Measurements from ENCODE around the gene ZNF774.

ZNF774 gene

DNA sequence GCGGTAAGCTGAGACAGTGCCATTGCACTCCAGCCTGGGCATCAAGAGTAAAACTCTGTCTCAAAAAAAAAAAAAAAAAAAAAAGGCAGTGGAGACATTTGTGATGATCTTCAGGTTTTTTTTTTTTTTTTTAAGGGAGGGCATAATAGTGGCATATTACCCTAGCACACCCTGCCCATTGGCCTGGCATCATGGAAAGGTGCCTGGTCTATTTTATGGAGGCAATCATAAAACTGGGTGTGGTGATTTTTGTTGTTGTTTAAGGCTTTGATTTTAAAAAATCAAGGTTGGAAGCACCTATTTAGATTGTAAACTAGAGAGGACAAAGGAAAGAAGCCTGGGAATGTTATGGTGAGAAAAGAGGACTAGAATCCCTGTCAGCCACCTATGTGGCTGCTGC lies 42.0 kb downstream of the ZNF774 start:
- H3K4me3 ChIP-seq (ENCODE audit: low read depth in 1 of 2, low read length in 2 of 2): no peak overlapping the region
- no peak overlapping the region for H3K9ac ChIP-seq (ENCODE audit: low read length)
- H3K4me1 ChIP-seq (ENCODE audit: insufficient read depth, low read length): peaks cover 72% of the 10 kb centered on the region
- no peaks in the 10 kb centered on the region for H3K27me3 ChIP-seq (ENCODE audit: control insufficient read depth in 1 of 2, insufficient read depth in 2 of 2, low read length in 2 of 2)
- peaks cover 15% of the 10 kb centered on the region for H3K36me3 ChIP-seq (ENCODE audit: insufficient read depth, low read length)
- no peaks in the 10 kb centered on the region for H3K9me3 ChIP-seq (ENCODE audit: low read length)
- no peak overlapping the region for H3K27ac ChIP-seq (ENCODE audit: low read depth, low read length)

DNA sequence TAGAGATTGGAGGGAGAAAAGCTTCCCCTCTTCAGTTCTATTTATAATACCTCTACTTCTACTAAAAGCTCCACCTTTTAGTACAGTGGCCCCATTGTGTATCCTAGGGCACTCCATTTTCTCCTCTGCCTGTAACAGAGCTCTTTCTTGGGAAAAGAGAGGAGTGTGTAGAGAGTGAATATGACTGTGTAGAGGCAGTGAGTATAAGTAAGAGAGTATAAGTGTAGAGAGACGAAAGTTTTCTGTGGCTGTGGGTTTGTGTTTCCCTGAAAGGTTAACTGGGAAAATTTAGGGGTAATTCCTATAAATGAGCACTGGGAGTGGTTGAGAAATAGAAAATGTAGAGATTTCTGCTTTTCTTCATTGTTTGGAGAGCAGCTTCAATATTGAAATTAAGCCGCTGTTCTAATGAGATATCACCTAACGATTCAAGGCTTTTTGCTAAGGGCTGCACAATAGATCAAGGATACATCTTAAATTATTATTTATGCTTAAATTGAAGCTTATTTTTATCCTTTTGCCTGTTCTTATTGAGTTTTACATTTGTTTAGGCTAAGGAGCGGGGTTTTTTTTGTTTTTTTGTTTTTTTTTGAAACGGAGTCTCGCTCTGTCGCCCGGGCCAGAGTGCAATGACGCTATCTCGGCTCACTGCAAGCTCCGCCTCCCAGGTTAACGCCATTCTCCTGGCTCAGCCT lies 42.8 kb downstream of the ZNF774 start:
- Histone ChIP-seq H3K27me3 (ENCODE audit: control insufficient read depth in 1 of 2, insufficient read depth in 2 of 2, low read length in 2 of 2) (no peaks in the 10 kb centered on the region), H3K36me3 (ENCODE audit: insufficient read depth, low read length) (peaks cover 15% of the 10 kb centered on the region), H3K4me1 (ENCODE audit: insufficient read depth, low read length) (peaks cover 75% of the 10 kb centered on the region), H3K9ac (ENCODE audit: low read length) (no peak overlapping the region), H3K4me3 (ENCODE audit: low read depth in 1 of 2, low read length in 2 of 2) (no peak overlapping the region), H3K27ac (ENCODE audit: low read depth, low read length) (no peak overlapping the region), H3K9me3 (ENCODE audit: low read length) (no peaks in the 10 kb centered on the region)

DNA sequence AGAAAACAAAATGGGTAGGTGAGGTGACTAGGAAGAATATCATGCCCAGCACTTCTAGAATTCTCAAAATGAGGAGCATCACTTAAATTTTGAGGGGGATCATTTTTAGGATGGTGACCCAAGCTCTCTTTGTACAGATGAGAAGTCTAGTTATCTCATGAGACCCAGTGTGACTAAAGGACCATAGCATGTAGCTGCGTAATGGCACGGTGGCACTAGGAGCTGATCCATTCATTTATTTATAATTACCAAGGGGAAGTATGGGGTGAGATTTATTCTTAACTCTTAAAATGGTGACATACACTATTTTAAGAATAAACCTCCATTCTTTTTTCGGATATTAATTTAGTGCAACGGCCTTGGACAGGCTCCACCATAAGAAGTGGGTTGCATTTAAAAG lies 44.2 kb downstream of the ZNF774 start:
- H3K9ac ChIP-seq (ENCODE audit: low read length): no peak overlapping the region
- no peaks in the 10 kb centered on the region for H3K27me3 ChIP-seq (ENCODE audit: control insufficient read depth in 1 of 2, insufficient read depth in 2 of 2, low read length in 2 of 2)
- H3K27ac ChIP-seq (ENCODE audit: low read depth, low read length): no peak overlapping the region
- H3K4me3 ChIP-seq (ENCODE audit: low read depth in 1 of 2, low read length in 2 of 2): no peak overlapping the region
- peaks cover 72% of the 10 kb centered on the region for H3K4me1 ChIP-seq (ENCODE audit: insufficient read depth, low read length)
- no peaks in the 10 kb centered on the region for H3K9me3 ChIP-seq (ENCODE audit: low read length)
- H3K36me3 ChIP-seq (ENCODE audit: insufficient read depth, low read length): peaks cover 7% of the 10 kb centered on the region

DNA sequence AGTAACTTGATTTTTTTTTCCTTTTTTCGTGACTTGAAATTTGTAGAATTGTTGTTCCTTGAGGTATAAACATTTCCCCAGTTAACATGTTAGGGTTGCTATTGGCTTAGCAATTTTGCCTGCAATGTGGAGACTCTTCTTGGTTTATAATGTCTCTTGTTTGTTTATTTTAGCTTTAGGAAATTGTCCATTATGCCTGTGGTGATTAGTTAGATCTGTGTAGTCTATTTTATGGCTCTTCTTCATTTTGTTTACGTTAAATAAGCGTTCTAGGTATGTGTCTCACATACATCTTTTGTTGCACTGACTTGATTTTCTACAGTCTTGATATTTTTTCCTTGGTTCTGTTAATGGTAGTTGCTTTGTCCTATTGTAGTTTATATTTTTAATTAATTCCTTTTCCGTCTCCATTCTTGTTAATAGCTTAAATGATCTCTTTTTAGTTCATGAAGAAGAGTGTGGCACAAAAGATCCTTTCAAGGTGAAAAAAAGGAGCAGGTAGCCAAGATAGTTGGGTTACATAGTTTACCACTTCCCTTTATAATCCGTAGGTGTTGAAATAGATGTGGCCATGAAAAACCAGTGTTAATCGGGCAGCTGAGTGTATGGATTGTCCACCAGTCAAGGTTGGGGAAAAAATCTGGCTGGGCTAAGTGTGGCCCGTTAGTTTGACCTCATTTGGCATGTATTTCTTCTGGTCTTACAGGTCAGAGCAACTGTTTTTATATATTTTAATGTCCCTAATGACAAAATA lies 48.1 kb downstream of the ZNF774 start:
- Histone ChIP-seq H3K36me3 (ENCODE audit: insufficient read depth, low read length) (peaks cover 3% of the 10 kb centered on the region), H3K27me3 (ENCODE audit: control insufficient read depth in 1 of 2, insufficient read depth in 2 of 2, low read length in 2 of 2) (no peaks in the 10 kb centered on the region), H3K27ac (ENCODE audit: low read depth, low read length) (peak overlapping the region; percentile 90), H3K9ac (ENCODE audit: low read length) (no peak overlapping the region), H3K4me1 (ENCODE audit: insufficient read depth, low read length) (peaks cover 65% of the 10 kb centered on the region), H3K9me3 (ENCODE audit: low read length) (no peaks in the 10 kb centered on the region), H3K4me3 (ENCODE audit: low read depth in 1 of 2, low read length in 2 of 2) (peak overlapping the region; percentile 5 to 39)

DNA sequence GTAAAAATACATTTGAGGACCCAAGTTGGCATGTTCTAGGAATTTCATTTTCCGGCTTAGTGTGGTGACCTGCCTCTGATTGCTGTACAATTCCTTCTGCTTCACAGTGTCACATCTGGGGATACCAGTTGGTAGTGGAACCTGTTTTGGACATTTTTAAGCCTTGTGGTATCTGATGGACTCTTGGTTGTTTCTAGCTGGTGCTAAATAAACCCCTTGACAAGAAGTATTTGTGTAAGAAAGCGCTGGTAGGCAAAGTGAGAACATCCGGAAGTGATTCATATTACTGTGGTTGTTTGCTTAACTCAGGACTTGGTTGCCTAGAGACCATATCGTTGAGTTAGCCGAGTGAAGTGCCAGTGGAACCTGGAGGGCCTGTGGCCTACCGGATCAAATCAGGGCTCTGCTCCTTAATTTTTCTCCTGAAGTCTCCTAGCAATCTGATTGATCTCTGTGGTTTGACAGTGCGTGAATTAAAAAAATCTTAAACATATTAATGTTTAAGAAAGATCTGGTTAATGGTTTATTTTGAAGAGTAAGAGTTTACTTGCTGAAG lies 48.8 kb downstream of the ZNF774 start:
- peak overlapping the region; percentile 90 for H3K27ac ChIP-seq (ENCODE audit: low read depth, low read length)
- H3K4me1 ChIP-seq (ENCODE audit: insufficient read depth, low read length): peaks cover 68% of the 10 kb centered on the region
- peak overlapping the region; percentile 5 for H3K9ac ChIP-seq (ENCODE audit: low read length)
- no peaks in the 10 kb centered on the region for H3K36me3 ChIP-seq (ENCODE audit: insufficient read depth, low read length)
- H3K4me3 ChIP-seq (ENCODE audit: low read depth in 1 of 2, low read length in 2 of 2): peak overlapping the region; percentile 5 to 39
- H3K27me3 ChIP-seq (ENCODE audit: control insufficient read depth in 1 of 2, insufficient read depth in 2 of 2, low read length in 2 of 2): no peaks in the 10 kb centered on the region
- no peaks in the 10 kb centered on the region for H3K9me3 ChIP-seq (ENCODE audit: low read length)

DNA sequence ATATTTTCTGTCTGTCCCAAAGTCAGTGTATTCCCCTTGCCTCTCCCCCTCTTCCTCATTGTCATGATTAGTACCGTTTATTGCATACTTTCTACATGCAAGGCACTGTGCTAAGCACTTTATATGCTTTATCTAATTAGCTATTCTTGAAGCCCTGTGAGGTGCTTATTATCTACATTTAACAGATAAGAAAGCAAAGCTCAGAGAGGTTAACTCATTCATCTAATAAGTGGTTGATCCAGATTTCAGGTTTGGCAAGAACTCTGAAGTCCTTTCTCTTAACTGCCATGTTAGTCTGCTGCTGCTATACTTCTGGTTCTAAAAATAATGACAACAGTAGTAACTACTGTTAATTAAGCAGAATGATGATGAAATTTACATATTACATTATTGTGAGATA lies 49.4 kb downstream of the ZNF774 start:
- Histone ChIP-seq H3K9ac (ENCODE audit: low read length) (peak overlapping the region; percentile 5), H3K27ac (ENCODE audit: low read depth, low read length) (peak overlapping the region; percentile 54), H3K36me3 (ENCODE audit: insufficient read depth, low read length) (no peaks in the 10 kb centered on the region), H3K27me3 (ENCODE audit: control insufficient read depth in 1 of 2, insufficient read depth in 2 of 2, low read length in 2 of 2) (no peaks in the 10 kb centered on the region), H3K9me3 (ENCODE audit: low read length) (no peaks in the 10 kb centered on the region), H3K4me1 (ENCODE audit: insufficient read depth, low read length) (peaks cover 70% of the 10 kb centered on the region), H3K4me3 (ENCODE audit: low read depth in 1 of 2, low read length in 2 of 2) (no peak overlapping the region)

DNA sequence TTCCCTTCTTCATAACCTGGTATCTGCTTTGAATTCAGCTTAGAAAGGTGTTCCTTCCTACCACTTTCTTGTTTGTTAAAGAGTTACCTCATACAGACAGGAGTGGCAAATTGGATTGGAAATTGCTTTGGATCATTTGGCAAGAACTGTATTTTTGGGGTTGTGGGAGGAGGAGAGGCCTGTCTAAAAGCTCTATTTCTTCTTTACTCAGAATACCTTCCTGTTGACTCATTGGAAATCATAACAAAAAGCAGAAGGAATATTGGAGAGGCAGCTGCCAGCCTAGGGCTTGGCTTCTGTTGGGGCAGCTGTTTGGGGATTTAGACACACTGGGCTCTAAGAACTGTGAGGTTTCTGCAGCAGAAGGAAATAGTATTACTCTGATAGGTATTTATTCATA lies 50.1 kb downstream of the ZNF774 start:
- H3K4me3 ChIP-seq (ENCODE audit: low read depth in 1 of 2, low read length in 2 of 2): no peak overlapping the region
- H3K27ac ChIP-seq (ENCODE audit: low read depth, low read length): peak overlapping the region; percentile 54
- peaks cover 74% of the 10 kb centered on the region for H3K4me1 ChIP-seq (ENCODE audit: insufficient read depth, low read length)
- H3K9ac ChIP-seq (ENCODE audit: low read length): no peak overlapping the region
- no peaks in the 10 kb centered on the region for H3K27me3 ChIP-seq (ENCODE audit: control insufficient read depth in 1 of 2, insufficient read depth in 2 of 2, low read length in 2 of 2)
- H3K36me3 ChIP-seq (ENCODE audit: insufficient read depth, low read length): no peaks in the 10 kb centered on the region
- H3K9me3 ChIP-seq (ENCODE audit: low read length): no peaks in the 10 kb centered on the region

DNA sequence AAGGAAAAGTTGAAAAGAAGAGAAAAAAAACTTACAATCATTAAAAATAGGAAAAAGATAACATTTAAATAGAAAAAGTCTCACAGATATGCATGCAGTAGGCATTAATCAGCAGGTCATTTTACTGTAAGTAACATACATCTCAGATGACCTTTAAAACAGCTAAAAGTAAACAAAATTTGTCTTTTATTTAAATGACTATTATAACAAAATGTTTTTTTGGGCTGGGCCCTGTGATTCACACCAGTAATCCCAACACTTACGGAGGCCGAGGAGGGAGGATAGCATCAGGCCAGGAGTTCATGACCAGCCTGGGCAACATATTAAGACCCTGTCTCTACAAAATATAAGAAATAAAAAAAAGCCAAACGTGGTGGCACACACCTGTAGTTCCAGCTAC lies 50.7 kb downstream of the ZNF774 start:
- Histone ChIP-seq H3K4me1 (ENCODE audit: insufficient read depth, low read length) (peaks cover 78% of the 10 kb centered on the region), H3K4me3 (ENCODE audit: low read depth in 1 of 2, low read length in 2 of 2) (no peak overlapping the region), H3K27ac (ENCODE audit: low read depth, low read length) (peak overlapping the region; percentile 54), H3K27me3 (ENCODE audit: control insufficient read depth in 1 of 2, insufficient read depth in 2 of 2, low read length in 2 of 2) (no peaks in the 10 kb centered on the region), H3K36me3 (ENCODE audit: insufficient read depth, low read length) (no peaks in the 10 kb centered on the region), H3K9ac (ENCODE audit: low read length) (no peak overlapping the region), H3K9me3 (ENCODE audit: low read length) (no peaks in the 10 kb centered on the region)

DNA sequence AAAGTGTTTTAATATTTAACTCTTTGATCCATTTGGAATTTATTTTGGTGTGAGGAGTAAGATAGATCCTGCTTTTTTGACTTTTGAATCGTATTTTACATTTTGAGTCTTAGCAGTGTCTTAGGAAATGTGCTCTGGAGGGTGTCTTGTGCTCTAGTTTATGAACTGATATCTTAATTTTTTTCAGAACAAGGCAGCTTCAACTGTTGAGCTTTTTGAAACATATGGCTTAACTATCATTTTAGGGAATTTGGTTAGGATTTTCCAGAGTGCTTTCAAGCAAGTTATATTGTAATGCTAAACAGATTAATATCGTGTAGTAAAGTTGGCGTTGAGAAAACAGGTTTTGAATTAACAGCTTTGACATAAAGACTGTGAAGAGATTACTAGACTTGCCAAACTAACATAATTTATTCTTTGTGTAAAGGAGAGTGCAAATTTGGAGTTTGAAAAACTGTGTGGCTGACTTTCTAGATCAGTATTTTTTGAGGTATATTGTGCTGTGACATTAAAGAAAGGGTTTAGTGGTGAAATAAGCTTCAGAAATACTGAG lies 53.0 kb downstream of the ZNF774 start:
- no peak overlapping the region for H3K9ac ChIP-seq (ENCODE audit: low read length)
- H3K27ac ChIP-seq (ENCODE audit: low read depth, low read length): peak overlapping the region; percentile 19
- H3K4me1 ChIP-seq (ENCODE audit: insufficient read depth, low read length): peaks cover 69% of the 10 kb centered on the region
- H3K9me3 ChIP-seq (ENCODE audit: low read length): no peaks in the 10 kb centered on the region
- H3K27me3 ChIP-seq (ENCODE audit: control insufficient read depth in 1 of 2, insufficient read depth in 2 of 2, low read length in 2 of 2): no peaks in the 10 kb centered on the region
- no peaks in the 10 kb centered on the region for H3K36me3 ChIP-seq (ENCODE audit: insufficient read depth, low read length)
- H3K4me3 ChIP-seq (ENCODE audit: low read depth in 1 of 2, low read length in 2 of 2): no peak overlapping the region

DNA sequence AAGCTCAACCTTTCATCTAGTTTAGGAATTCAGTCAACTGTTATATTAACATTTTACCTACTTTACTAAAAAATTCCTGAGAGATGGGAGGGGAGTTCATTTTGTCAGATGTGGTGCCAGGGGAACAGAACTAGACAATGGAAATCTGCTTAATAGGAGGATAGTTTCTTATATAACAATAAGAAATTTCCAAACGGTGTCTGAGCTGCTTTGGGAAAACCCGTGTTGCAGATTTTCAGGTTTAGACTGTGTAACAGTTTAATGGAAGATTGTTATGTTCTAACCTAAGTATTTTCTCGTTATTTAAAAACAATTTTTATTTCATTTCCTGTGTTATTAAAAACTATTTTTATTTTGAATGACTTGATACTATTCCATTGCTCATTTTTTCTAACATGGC lies 55.3 kb downstream of the ZNF774 start:
- Histone ChIP-seq H3K9ac (ENCODE audit: low read length) (no peak overlapping the region), H3K9me3 (ENCODE audit: low read length) (no peaks in the 10 kb centered on the region), H3K27me3 (ENCODE audit: control insufficient read depth in 1 of 2, insufficient read depth in 2 of 2, low read length in 2 of 2) (no peaks in the 10 kb centered on the region), H3K27ac (ENCODE audit: low read depth, low read length) (no peak overlapping the region), H3K4me1 (ENCODE audit: insufficient read depth, low read length) (peaks cover 58% of the 10 kb centered on the region), H3K4me3 (ENCODE audit: low read depth in 1 of 2, low read length in 2 of 2) (no peak overlapping the region), H3K36me3 (ENCODE audit: insufficient read depth, low read length) (no peaks in the 10 kb centered on the region)

DNA sequence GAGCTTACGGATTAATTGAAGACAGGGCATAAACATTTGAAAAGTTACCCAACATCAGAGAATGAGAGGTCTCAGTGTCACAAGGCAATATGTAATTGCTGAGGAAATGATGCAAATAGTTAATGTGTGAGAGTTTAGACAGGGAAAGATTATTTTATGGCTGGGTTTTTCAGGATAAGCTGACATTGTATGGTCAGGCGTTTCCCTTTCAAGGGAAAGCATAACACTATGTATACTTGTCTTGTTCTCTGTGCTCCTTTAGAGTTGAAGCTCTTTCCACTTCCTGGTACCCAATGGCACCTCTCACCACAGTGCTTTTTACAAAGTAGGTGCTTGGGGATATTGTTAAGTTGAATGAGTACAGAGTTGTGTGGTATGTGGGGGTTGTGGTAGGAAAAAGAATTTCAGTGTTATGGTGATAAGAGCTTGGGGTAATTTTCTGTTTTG lies 55.8 kb downstream of the ZNF774 start:
- Histone ChIP-seq H3K36me3 (ENCODE audit: insufficient read depth, low read length) (no peaks in the 10 kb centered on the region), H3K9ac (ENCODE audit: low read length) (no peak overlapping the region), H3K27ac (ENCODE audit: low read depth, low read length) (no peak overlapping the region), H3K9me3 (ENCODE audit: low read length) (no peaks in the 10 kb centered on the region), H3K4me1 (ENCODE audit: insufficient read depth, low read length) (peaks cover 58% of the 10 kb centered on the region), H3K27me3 (ENCODE audit: control insufficient read depth in 1 of 2, insufficient read depth in 2 of 2, low read length in 2 of 2) (no peaks in the 10 kb centered on the region), H3K4me3 (ENCODE audit: low read depth in 1 of 2, low read length in 2 of 2) (no peak overlapping the region)

Measured in muscle layer of colon (tissue), 2 donors.